NCI-H128 (cell line): Measurements from ENCODE around the gene KCNJ5.

Experiments used
- DNase-seq: peaks from one replicate; lab custom pipeline; 2025; ENCODE audit not compliant: unreplicated experiment; lab: John Stamatoyannopoulos, UW

Gene KCNJ5

DNA sequence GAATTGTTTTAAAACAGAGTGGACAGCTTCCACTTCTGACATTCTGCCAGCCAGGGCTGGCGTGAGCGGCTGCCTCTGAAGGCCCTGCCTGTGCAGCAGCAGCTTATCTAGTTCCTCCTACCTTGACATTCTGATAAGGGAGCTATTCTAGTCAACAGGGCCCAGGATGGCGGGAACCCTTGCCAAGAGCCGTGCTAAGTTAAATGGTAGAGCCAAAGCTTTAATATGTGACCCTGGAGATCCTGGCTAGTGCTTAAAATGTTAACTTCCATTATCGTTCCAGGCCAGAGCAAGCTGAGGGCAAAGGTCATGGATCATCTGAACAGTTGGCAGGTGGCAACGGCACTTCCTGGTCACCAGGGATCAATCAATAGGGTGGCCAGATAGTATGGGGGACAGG lies 3.5 kb downstream of the KCNJ5 start:
- no peak for DNase-seq

DNA sequence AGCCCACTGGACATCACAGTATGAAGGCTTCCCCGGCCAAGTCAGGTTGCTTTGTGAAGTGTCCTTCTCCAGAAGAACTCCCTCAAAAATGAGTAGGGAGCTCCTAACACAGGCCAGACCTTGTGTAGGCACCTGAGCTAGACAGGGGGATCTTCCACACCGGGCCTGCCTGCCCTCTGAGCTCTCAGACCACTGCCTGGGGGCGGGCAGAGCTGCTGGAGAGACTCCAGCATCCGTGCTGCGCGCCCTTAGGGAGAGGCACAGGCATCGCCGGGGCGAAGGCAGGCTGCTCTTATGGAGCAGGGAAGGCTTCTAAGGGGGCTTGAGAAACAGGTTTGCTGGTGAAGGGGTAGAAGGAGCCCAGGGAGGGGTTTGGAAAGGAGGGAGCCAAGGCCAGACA lies 4.4 kb downstream of the KCNJ5 start:
- DNase-seq: no peak

DNA sequence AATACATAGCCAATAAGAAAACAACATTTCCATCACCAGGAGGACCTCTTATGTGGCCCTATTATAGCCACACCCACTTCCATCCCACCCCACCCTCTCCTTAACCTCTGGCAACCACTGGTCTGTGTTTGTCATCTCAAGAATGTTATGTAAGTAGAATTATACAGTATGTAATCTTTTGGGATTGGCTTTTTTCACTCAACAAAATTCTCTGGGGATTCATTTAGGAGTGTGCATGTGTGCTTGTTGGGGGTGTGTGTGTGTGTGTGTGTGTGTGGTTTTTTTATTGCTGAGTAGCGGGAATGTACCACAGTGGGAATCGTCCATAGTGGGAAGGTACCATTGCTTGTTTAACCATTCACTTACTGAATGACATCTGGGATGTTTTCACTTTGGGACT lies 5.2 kb downstream of the KCNJ5 start:
- DNase-seq: no peak

DNA sequence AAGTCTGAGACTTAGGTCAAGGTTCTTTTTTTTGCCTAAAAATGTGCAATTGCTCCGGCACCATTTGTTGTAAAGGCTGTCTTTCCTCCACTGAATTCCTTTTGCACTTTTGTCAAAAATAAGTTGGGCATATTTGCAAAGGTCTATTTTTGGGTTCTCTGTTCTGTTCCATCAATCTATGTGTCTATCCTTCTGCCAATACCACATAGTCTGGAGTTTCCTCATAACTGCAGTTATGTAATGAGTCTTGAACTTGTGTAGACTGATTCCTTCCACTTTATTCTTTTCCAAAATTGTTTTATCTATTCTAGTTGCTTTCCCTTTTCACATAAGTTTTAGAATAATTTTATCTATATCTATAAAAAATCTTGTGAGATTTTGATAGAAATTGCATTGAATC lies 6.7 kb downstream of the KCNJ5 start:
- DNase-seq: no peak

DNA sequence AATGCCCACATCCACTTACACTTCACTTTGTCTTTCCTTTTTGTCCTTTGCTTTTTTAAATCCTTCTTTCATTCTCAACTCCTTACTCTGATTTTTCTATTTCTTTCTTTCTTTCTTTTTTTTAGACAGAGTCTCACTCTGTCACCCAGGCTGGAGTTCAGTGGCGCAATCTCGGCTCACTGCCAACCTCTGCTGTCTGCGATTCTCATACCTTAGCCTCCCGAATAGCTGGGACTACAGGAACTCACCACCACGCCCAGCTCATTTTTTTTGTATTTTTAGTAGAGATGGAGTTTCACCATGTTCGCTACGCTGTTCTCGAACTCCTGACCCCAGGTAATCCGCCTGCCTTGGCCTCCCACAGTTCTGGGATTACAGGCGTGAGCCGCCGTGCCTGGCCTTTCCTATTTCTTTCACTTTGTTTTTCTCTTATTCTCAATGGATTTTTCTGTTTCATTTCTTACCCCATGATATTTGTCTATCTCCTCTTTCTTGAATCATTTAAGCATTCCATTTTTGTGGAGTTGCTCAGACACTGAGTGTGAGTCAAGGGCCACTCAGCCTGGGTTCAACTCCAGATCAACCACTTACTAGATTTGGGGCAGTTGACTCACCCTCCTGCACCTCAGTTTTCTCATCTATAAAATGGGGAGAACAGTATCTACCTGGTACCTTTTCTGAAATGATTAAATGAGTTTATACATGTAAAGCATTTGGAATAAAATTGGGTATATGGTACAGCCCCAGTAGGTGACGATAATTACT lies 7.6 kb downstream of the KCNJ5 start:
- no peak for DNase-seq

DNA sequence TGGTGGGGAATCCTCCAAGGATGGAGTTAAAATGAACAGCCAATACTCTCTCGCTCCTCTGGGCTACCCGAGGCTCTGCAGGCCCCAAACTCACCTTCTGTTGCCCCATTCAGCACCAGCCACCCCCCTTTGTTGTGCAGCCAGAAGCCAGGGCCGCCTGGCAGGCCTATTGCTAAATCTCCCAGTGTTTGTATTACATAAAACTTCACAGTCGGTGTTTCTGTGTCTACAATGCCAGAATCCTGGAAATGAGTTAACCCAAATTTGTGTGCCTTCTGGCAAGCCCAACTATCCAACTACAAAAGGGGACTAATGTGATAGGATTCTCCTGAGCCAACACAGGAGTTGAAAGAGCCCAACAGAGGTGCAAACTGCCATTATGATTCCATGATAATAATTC lies 9.3 kb downstream of the KCNJ5 start:
- no peak for DNase-seq

DNA sequence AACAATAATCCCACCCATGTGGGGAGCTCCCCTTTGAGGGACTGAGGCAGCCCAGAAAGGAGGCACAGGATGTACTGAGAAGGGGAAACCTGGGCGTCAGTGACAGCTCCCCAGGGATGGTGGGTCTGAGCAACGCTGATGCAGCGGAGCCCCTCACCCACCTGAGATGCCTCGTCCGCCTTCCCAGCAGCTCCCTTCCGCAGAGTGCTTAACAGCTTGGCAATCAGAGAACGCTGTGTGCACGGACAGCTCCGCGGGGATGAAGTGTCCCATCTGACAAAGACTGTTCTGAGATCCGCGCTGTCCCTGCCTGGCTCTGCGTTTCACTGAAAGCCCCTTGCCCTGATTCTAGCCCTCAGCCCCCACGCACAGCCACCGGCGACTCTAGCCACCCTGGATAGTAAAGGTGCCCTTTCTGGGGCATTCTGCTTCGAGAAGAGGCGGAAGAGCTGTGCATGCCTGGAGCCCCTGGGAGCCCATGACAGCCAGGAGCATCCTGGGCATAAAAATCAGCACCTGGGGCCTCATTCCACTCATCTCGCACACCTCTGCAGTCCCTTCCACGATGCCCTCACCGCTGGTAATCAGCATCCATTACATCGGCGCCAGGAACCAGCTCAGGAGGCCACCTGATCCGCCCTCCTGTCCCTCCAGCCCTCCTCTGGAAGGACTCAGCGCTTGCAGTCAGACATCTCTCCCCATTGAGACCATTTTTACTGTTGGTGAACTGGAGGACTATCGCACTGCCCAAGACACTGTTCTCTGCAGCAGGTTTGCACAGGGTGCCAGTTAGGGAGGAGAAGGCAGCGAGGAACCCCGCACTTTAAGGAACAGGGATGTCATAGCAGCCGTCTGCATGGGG lies 10.7 kb downstream of the KCNJ5 start:
- DNase-seq: no peak

DNA sequence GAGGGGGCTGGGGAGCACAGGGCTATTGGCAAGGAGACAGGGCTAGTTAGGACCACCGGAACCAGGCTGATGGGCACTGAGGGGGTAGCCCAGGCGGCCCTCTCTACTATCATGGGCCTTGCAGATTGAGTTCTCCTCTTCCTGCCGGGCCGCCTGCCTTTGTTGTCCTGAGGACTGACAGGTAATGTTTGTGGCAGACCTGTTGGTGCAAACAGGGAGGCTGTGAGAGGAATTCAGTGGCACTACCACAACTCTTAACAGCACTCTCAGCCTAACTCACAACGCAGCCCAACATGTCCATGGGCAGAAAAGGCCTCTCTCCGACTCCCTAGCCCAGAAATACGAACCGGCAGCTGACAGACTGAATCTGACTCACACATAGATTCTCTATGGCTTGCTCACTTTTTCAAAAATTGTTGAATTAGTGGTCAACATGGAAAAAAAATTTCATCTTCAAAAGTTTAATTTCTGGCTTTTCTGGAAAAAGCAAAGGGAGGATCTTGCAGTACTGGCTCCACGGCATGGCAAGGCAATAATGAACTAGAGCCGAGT lies 11.4 kb downstream of the KCNJ5 start:
- DNase-seq: no peak

DNA sequence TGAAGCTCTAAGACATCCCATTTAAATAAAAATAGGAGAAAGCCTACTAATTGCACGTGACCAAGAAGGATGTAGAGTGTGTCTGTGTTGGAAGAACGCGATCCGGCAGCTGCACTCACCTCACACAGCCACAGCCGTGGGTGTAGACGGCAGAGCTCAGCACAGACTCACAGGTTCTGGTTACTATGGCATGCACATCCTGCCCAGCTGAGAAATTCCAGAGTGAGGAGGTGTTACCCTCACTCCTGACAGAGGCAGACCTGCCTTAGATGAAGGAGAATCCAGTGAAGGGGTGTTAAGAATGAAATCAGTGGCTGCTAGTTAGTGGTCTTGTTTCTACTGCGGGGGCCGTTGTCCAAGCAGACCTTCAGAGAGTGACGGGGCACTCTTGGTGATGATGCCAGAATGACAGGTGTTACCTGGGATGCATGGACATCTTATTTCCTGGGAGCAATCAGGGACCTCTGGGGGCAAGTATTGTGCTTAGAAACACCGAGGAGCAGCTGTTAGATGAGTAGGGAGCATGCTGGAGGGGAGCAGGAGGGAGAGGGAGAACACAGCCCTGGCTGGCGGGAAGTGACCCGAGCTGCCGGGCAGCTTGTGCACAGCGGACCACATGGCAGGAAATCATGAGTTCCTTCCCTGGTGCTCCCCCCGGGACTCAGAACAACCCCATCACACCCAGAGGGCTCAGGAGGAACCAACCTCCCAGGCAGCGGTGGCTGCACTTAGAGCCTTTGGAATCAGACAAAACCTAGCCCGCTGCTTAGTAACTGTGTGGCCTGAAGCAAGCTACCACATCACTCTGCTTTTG lies 12.3 kb downstream of the KCNJ5 start:
- no peak for DNase-seq

DNA sequence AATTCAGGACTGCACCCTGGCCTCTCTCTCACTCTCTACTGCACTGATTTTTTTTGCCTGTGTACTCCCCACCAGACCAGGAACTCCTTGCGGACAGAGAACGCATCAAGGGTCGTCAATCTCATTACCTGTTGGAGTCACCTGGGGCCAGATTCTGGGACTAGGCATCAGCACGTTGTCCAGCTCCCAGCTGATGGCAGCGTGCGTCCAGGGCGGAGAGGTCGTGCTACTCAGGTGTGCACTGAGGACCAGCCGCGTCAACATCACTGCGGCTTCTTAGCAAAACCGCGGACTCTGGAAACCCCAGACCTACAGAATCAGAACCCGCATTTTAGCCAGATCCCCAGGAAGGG lies 13.1 kb downstream of the KCNJ5 start:
- no peak for DNase-seq

DNA sequence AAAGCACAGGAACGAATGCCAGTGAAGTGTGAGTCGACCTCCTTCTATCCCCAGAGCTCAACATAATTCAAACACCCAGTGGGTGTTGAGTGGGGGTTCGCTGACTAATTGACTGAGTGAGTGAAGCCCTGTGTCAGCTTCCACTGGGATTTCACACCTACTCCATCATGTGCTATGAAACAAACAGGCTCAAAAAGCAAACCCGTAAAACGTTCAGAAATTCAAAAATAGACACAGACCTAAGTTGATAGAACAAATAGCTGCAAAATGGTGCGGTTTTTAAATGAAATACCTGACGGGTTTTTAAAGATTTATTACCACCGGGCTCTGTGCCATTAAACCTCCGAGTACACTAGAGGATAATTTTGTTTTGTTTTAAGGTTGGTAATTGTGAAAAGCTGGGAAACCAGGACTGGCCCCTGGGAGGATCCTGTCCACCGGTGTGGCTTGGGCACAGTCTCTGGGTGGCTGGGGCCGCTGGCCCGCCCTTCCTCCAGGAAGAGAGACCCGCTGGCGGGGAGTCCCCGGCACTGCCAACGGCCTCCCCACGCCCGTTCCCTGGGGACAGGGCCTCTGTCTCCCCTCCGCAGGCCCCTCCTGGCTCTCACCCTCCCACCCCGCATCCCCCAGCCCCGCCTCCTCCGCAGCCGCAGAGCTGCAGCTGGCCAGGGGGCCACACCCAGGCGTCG lies 13.6 kb downstream of the KCNJ5 start:
- DNase-seq: no peak

DNA sequence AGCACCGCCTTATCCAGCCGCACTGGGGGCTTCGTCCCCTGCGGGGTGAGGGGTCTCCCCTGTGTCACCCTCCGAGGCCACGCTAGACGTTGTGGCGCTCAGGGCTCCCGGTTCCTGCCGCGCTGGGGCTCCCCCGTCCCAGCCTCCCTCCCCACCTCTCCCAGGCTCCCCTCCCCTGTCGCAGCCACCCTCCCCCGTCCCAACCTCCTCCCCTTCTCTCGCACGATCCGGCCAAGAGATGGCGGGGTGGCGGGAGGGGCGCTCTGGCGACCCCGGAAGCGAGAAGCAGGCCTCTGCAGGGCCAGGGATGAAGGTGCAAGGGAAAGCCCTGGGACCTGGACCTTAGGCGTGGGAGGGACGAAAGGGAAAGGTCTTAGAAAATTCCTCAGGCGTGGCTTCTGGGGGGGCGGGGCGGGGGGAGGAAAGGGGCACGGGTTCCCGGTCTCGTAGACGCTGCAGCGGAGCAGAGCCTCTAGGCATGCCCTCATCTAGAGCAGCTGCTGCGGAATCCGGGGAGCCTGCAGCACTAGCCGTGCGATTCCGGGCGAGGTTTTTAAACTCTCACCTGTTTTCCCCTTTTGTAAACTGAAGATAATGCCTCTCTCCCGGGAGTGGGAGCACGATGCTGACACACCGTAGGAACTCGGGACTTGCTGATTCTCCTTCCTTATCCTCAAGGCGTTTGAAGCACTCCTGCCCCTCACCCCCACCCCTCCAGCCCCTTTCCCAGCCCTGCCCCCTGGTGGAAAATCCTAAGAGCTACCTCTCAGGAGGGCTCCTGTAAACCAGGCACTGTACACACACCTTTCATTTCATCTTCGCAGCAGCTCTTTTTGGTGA lies 14.4 kb downstream of the KCNJ5 start:
- no peak for DNase-seq

DNA sequence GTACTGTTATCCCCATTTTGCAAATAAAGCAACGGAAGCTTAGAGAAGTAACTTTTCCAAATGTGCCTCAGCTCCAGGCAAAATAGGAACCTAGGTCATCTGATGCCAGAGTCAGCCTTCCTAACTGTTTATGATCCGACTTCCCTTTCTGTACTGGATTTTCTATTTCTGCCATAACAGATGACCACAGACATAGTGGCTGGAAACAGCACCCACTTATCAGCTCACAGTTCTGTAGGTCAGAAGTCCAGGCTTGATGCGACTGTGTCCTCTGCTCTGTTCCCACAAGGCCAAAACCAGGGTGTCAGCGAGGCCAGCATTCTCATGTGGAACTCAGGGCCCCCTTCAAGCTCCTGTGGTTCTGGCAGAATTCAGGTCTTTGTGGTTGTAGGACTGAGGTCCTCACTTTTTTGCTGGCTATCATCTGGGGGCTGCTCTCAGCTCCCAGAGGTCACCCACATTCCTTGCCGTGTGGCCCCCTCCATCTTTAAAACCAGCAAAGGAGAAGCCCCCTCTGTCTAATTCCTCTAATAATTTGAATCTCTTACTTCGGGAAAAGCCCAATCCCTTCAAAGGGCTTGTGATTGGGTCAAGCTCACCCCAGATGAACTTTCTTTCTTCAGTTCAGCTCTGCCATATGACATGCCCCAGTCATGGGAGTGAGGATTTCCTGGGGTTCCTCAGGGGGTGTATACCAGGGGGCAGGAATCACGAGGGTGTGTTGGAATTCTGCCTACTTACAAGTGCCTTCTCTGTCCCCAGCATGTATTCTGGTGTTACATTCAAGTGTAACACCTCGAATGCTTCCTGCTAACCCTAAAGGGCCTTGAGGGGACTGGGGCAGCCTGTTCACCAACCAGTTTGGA lies 15.3 kb downstream of the KCNJ5 start:
- DNase-seq: no peak

DNA sequence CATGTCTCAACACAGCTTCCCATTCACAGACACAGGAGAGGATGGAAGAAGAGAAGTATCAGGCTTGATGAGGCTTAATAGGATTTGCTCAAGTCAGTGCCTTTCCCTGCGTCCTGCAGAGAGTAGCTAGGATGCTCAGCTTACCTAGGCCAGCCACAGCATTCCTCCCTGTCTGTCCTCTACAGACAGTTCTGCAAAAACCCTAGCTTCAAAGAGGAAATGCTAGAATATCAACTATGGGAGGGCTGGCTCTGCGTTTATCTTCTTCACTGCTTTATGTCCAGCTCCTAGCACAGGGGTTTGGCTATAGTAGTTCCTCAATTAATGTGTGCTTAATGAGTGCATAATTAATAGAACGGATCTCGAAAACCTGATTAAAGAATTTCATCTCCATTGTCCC lies 16.4 kb downstream of the KCNJ5 start:
- no peak for DNase-seq

DNA sequence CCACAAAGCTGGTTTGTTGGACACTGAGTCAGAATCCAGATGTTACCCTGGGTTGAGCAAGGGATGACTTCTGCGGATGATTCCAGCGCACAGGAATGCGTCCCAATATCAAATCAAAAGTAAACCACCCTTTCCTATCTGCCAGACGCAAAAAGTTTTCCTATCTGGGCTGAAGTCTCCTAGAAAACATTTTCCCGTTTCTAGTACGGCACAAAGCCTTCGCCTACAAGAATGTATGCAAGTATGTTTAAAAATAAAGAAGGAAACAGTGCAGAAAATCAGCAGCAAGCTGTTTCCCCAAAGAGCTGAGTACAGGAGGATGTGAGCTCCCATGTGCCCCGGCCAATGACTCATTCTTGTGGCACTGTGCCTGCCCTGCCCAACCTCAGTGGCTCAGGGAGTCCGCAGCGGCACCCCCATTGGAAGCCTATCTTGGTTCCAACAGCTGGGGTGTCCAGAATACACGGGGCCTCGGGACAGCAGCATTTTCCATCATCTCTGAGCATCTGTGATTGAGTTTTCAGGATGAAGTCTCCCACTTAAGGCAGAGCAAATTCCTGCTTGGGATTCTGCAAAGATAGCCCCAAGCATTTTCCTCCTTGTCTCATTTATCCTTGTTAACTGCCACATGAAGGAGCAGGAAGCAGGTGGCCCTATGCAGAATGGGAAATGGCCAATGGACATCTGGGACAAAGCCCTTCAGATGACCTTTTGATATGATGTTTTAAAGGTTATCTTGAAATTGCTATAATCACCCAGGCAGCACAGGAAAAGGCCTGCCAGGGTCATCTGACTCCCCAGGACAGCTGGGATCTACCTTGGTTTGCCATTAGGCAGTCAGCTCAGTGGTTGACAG lies 17.5 kb downstream of the KCNJ5 start:
- no peak for DNase-seq

DNA sequence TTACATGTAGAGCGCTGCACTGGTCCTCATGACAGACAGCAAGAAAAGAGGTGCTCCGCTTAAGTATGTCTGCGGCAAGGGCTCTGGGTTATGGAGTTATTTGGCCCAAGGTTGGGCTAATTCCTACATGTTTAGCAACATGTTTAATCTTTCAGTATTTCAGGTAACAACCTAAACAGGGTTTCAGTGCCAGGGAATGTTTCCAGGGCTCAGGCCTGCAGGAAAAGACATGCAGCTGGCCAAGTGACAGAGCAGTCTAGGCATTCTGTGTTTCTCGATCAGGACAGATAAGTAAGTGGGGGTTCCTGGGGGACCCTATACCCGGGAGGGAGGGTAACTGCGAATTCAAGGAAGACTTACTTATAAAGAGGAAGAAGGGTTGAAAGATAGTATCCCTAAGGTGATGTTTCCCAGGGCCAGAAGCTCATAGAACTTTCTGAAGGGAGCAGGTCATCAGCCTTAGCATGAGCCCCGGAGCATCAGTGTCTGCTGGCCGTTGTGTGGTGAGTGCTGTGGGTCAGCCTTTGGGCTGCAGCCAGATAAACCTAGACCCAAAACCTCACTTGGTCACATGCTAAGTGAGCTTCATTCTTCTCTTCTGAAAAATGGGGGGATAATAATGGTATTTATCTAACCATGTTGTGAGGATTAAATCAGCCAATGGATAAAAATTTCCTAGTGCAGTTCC lies 18.4 kb downstream of the KCNJ5 start:
- DNase-seq: no peak

DNA sequence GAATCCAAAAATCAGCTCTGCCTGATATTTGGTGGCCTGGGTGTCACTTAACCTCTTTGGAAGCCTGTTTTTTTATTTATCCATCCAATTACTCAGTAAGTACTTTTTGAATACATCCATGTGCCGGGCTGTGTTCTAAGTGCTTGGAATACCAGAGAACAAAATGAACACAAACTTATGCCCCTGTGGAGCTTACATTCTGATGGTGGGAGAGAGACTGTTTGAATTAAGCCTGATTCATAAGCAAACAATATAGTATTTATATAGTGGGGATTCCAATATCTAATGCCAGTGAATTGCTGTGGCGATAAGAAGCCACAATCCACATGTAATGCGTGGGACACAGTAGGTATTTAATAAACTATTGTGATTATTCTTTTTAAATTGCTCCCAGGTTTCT lies 19.4 kb downstream of the KCNJ5 start:
- no peak for DNase-seq

DNA sequence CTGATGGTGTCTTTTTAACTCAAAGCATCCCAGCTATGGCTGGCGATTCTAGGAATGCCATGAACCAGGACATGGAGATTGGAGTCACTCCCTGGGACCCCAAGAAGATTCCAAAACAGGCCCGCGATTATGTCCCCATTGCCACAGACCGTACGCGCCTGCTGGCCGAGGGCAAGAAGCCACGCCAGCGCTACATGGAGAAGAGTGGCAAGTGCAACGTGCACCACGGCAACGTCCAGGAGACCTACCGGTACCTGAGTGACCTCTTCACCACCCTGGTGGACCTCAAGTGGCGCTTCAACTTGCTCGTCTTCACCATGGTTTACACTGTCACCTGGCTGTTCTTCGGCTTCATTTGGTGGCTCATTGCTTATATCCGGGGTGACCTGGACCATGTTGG lies 20.1 kb downstream of the KCNJ5 start:
- DNase-seq: no peak
